ENCODE results near the gene TMPRSS13. TPM values are rescaled to one million over a fixed set of nuclear protein-coding genes. Genes with fewer than 3 reads are reported as not detected.

The TMPRSS13 gene
- total and polyA plus RNA-seq, 12 donors, result 0.12 to 1.3 (median 0.56) TPM

GRCh38 chr11:117921893-117922292, 7.3 kb downstream of the TMPRSS13 start:
- no peak for DNase-seq
- H3K9me3 ChIP-seq (replicated peaks in 1 of 3), result no peaks in the 10 kb centered on the region
- WGBS, 4 donors, result 94 to 99% (median 97%) methylated on average over 5 of the region's 5 CpGs
- H3K27me3 ChIP-seq, result no peaks in the 10 kb centered on the region
- TF ChIP-seq POLR2A (IDR thresholded peaks at IDR 0.05), result no peak
- no peak for TF ChIP-seq CTCF (IDR thresholded peaks at IDR 0.05)
- no peak overlapping the region for H3K4me3 ChIP-seq
- intact Hi-C loops (cut with DNase I), result no loop called here
- H3K36me3 ChIP-seq (replicated peaks in 1 of 2), result no peaks in the 10 kb centered on the region
- no peak overlapping the region for H3K27ac ChIP-seq
- no peaks in the 10 kb centered on the region for H3K4me1 ChIP-seq (replicated peaks in 1 of 2)

- no peak for DNase-seq
- Histone ChIP-seq H3K9me3 (replicated peaks in 1 of 3) (no peaks in the 10 kb centered on the region), H3K27ac (no peak overlapping the region), H3K27me3 (no peaks in the 10 kb centered on the region), H3K4me3 (no peak overlapping the region), H3K4me1 (replicated peaks in 1 of 2) (no peaks in the 10 kb centered on the region), H3K36me3 (replicated peaks in 1 of 2) (no peaks in the 10 kb centered on the region)
- TF ChIP-seq POLR2A (IDR thresholded peaks at IDR 0.05) (no peak), CTCF (IDR thresholded peaks at IDR 0.05) (no peak)
- 97 to 100% (median 100%) methylated on average over 2 of the region's 2 CpGs for WGBS, 4 donors
- intact Hi-C loops (cut with DNase I), result no loop called here
Measured at GRCh38 chr11:117921456-117921855, 7.7 kb downstream of the TMPRSS13 start.

GRCh38 chr11:117919781-117920221, 9.4 kb downstream of the TMPRSS13 start:
- no peaks in the 10 kb centered on the region for H3K4me1 ChIP-seq (replicated peaks in 1 of 2)
- no peak for DNase-seq
- no peaks in the 10 kb centered on the region for H3K27me3 ChIP-seq
- no peak overlapping the region for H3K27ac ChIP-seq
- no peak overlapping the region for H3K4me3 ChIP-seq
- intact Hi-C loops (cut with DNase I), result no loop called here
- H3K36me3 ChIP-seq (replicated peaks in 1 of 2), result no peaks in the 10 kb centered on the region
- WGBS, 4 donors, result 80 to 98% (median 86%) methylated on average over 2 to 4 of the region's 4 CpGs
- no peaks in the 10 kb centered on the region for H3K9me3 ChIP-seq (replicated peaks in 1 of 3)
- TF ChIP-seq CTCF (IDR thresholded peaks at IDR 0.05) (no peak), POLR2A (IDR thresholded peaks at IDR 0.05) (no peak)

GRCh38 chr11:117919341-117919740, 9.9 kb downstream of the TMPRSS13 start:
- TF ChIP-seq POLR2A (IDR thresholded peaks at IDR 0.05) (no peak), CTCF (IDR thresholded peaks at IDR 0.05) (no peak)
- WGBS, 4 donors, result 40 to 65% (median 60%) methylated on average over 4 of the region's 4 CpGs
- no peak overlapping the region for H3K4me3 ChIP-seq
- intact Hi-C loops (cut with DNase I), result no loop called here
- H3K9me3 ChIP-seq (replicated peaks in 1 of 3), result no peaks in the 10 kb centered on the region
- peak in 1 of 7 donors; percentile 3 for DNase-seq
- no peaks in the 10 kb centered on the region for H3K27me3 ChIP-seq
- no peaks in the 10 kb centered on the region for H3K4me1 ChIP-seq (replicated peaks in 1 of 2)
- H3K27ac ChIP-seq, result no peak overlapping the region
- no peaks in the 10 kb centered on the region for H3K36me3 ChIP-seq (replicated peaks in 1 of 2)
